HepG2 (cell line): ENCODE measurements around the gene DDAH2. TPM values are rescaled to one million over a fixed set of nuclear protein-coding genes. Genes with fewer than 3 reads are reported as not detected.

Experiments
- ATAC-seq: fragments of 200-7000 bp; cut with Tn5 transposase; 3 replicates; pipeline ENCODE4 v1.9.1; 2020; ENCODE audit warnings: mild to moderate bottlenecking, moderate library complexity
- BruUV-seq: library from RNA; stranded (reverse); fragments of 400-500 nt; replicated peaks from 2 replicates; lab custom pipeline; 2021; lab: Mats Ljungman, UMichigan
- CTCF ChIA-PET: fragments of 300-600 bp; formaldehyde crosslinking; extraction: SDS; loops from one replicate; lab custom pipeline; 2021; ENCODE audit warnings: low total read pairs, inconsistent platforms, low intra/inter-chr PET ratio; lab: Yijun Ruan, JAX
- POLR2A ChIA-PET: fragments of 350-600 bp; sonication (Branson Sonifier 250); formaldehyde crosslinking; loops from one replicate; lab custom pipeline; 2020; ENCODE audit warnings: antibody characterized with exemption, inconsistent platforms; lab: Yijun Ruan, JAX
- DNase-seq: peaks from one replicate; pipeline ENCODE4 v3.0.0-alpha.2; 2015; ENCODE audit warnings: low spot score
- FAIRE-seq: peaks from 3 replicates; lab custom pipeline; 2011; peaks lifted over from hg19 to GRCh38; lab: Jason Lieb, UNC
- H2AFZ ChIP-seq: one replicate; pipeline ENCODE4 v1.6.1; 2011; ENCODE audit warnings: low read length, inconsistent platforms
- H3K27ac ChIP-seq: fragments of 300-600 bp; 3 replicates; pipeline ENCODE4 v1.8.0; 2011; ENCODE audit warnings: mixed run types, mild to moderate bottlenecking, mixed read lengths, low read length, inconsistent platforms; ENCODE audit not compliant: insufficient read depth; ENCODE audit errors: extremely low read length
- H3K27me3 ChIP-seq, 2 experiments: fragments of 200-600 bp in 1 of 2; 2 replicates in 1 of 2; 3 replicates in 1 of 2; pipeline versions ENCODE4 v1.6.0 to v1.8.0; 2011; ENCODE audit warnings: low read length in 2 of 2, mild to moderate bottlenecking in 2 of 2, moderate library complexity in 2 of 2, inconsistent platforms in 1 of 2; ENCODE audit not compliant: insufficient read depth in 2 of 2, control insufficient read depth in 1 of 2
- H3K36me3 ChIP-seq, 2 experiments: fragments of 200-600 bp in 1 of 2; replicated peaks in 1 of 2; 2 replicates in 1 of 2; 3 replicates in 1 of 2; pipeline versions ENCODE4 v1.5.1 to v1.8.0; 2011; ENCODE audit warnings: low read length in 2 of 2, inconsistent platforms in 1 of 2; ENCODE audit not compliant: insufficient read depth in 2 of 2, control insufficient read depth in 1 of 2
- H3K4me1 ChIP-seq: 2 replicates; pipeline ENCODE4 v1.5.1; 2012; ENCODE audit warnings: low read length, inconsistent platforms; ENCODE audit not compliant: insufficient read depth
- H3K4me2 ChIP-seq: 2 replicates; pipeline ENCODE4 v1.6.0; 2011; ENCODE audit warnings: low read depth, low read length, inconsistent platforms
- H3K4me3 ChIP-seq, 3 experiments: fragments of 200-600 bp in 1 of 3; sonication (generic), shearing (Covaris generic) in 1 of 3; replicated peaks in 1 of 3; 2 replicates each; pipeline ENCODE4 v1.5.1; 2011 to 2016; ENCODE audit warnings: low read length in 3 of 3, inconsistent platforms in 2 of 3, low read depth in 2 of 3, mild to moderate bottlenecking in 2 of 3, control low read depth in 1 of 3, mixed read lengths in 1 of 3; ENCODE audit not compliant: insufficient read depth in 1 of 3
- H3K79me2 ChIP-seq: one replicate; pipeline ENCODE4 v1.6.1; 2011; ENCODE audit warnings: low read length, inconsistent platforms; ENCODE audit not compliant: insufficient read depth
- H3K9ac ChIP-seq: 2 replicates; pipeline ENCODE4 v1.6.0; 2011; ENCODE audit warnings: mild to moderate bottlenecking, low read depth, low read length, inconsistent platforms; ENCODE audit not compliant: insufficient read depth
- H3K9me3 ChIP-seq: 2 replicates; pipeline ENCODE4 v1.5.1; 2012; ENCODE audit warnings: mild to moderate bottlenecking, low read length
- H4K20me1 ChIP-seq: 2 replicates; pipeline ENCODE4 v1.6.0; 2011; ENCODE audit warnings: inconsistent platforms, mild to moderate bottlenecking, low read length, moderate library complexity; ENCODE audit not compliant: insufficient read depth
- AGO2 ChIP-seq: fragments of 200-400 bp; formaldehyde crosslinking; optimal IDR thresholded peaks from 2 replicates; pipeline ENCODE3; 2017; ENCODE audit warnings: mild to moderate bottlenecking, low read depth, low read length, moderate library complexity
- ARNT ChIP-seq: fragments of 450-650 bp; IDR thresholded peaks from 2 replicates; pipeline ENCODE4 v1.6.1; 2017
- ELF3 ChIP-seq: IDR thresholded peaks from 2 replicates; pipeline ENCODE4 v1.6.1; 2016; ENCODE audit warnings: missing genetic modification reagents, missing compliant biosample characterization
- HNRNPL ChIP-seq: fragments of 200-400 bp; formaldehyde crosslinking; IDR thresholded peaks from 2 replicates; pipeline ENCODE4 v1.6.1; 2017; ENCODE audit warnings: mild to moderate bottlenecking, low read depth, low read length
- ISL2 ChIP-seq: sonication (generic); formaldehyde crosslinking; IDR thresholded peaks from 2 replicates; pipeline ENCODE4 v1.5.0; 2020; ENCODE audit warnings: missing genetic modification reagents
- MAFK ChIP-seq, 2 experiments: IDR thresholded peaks in 1 of 2; conservative IDR thresholded peaks in 1 of 2; 2 replicates each; pipeline ENCODE4 v1.6.1; 2011; ENCODE audit warnings: improper control_type of control experiment in 2 of 2, low read length in 2 of 2
- NFE2L1 ChIP-seq: sonication (generic); formaldehyde crosslinking; IDR thresholded peaks from 2 replicates; pipeline ENCODE4 v1.4.0; 2020; ENCODE audit warnings: missing genetic modification reagents, mild to moderate bottlenecking, borderline replicate concordance
- POLR2AphosphoS5 ChIP-seq: IDR thresholded peaks from 2 replicates; pipeline ENCODE4 v1.6.1; 2012; ENCODE audit warnings: low read depth, low read length
- REL ChIP-seq: sonication (generic); formaldehyde crosslinking; conservative IDR thresholded peaks from 2 replicates; pipeline ENCODE4 v1.8.0; 2022; ENCODE audit warnings: mild to moderate bottlenecking, missing genetic modification reagents, moderate library complexity
- SOX5 ChIP-seq: IDR thresholded peaks from 2 replicates; pipeline ENCODE4 v1.6.1; 2016; ENCODE audit warnings: borderline replicate concordance
- SRSF9 ChIP-seq: fragments of 200-400 bp; formaldehyde crosslinking; IDR thresholded peaks from 2 replicates; pipeline ENCODE4 v1.6.1; 2018; ENCODE audit warnings: borderline replicate concordance, mild to moderate bottlenecking, low read depth, low read length; ENCODE audit not compliant: insufficient read depth, poor library complexity, severe bottlenecking
- STAG1 ChIP-seq: sonication (generic); formaldehyde crosslinking; IDR thresholded peaks from 2 replicates; pipeline ENCODE4 v1.4.0; 2020; ENCODE audit warnings: missing genetic modification reagents
- TCF7 ChIP-seq: sonication (generic); IDR thresholded peaks from 2 replicates; pipeline ENCODE4 v1.6.1; 2016; ENCODE audit warnings: antibody characterized with exemption, low read depth
- TOPORS ChIP-seq: sonication (generic); formaldehyde crosslinking; IDR thresholded peaks from 2 replicates; pipeline ENCODE4 v1.8.0; 2023; ENCODE audit warnings: mild to moderate bottlenecking, missing genetic modification reagents
- TSC22D2 ChIP-seq: sonication (generic); formaldehyde crosslinking; IDR thresholded peaks from 2 replicates; pipeline ENCODE4 v1.5.1; 2020; ENCODE audit warnings: missing genetic modification reagents, mild to moderate bottlenecking, borderline replicate concordance
- ZBTB7A ChIP-seq: sonication (generic); formaldehyde crosslinking; IDR thresholded peaks from 2 replicates; pipeline ENCODE4 v1.8.0; 2022; ENCODE audit warnings: mild to moderate bottlenecking, missing genetic modification reagents
- ZNF557 ChIP-seq: sonication (generic); formaldehyde crosslinking; IDR thresholded peaks from 2 replicates; pipeline ENCODE4 v1.4.0; 2020; ENCODE audit warnings: missing genetic modification reagents
- ZNF569 ChIP-seq: sonication (generic); formaldehyde crosslinking; IDR thresholded peaks from 2 replicates; pipeline ENCODE4 v1.5.0; 2020; ENCODE audit warnings: mild to moderate bottlenecking, missing genetic modification reagents, moderate library complexity, borderline replicate concordance
- WGBS: methylation state at CpG from one replicate; pipeline ENCODE4 v1.1.6; 2017; ENCODE audit warnings: low lambda C conversion rate; 5-methylcytosine and 5-hydroxymethylcytosine counted together
- in situ Hi-C: cut with HindIII; loops from 2 replicates; pipeline ENCODE4 v1.10.0; 2017; ENCODE audit warnings: low pct_unique_long_range_greater_than_20kb; ENCODE audit not compliant: extremely low pct_ligation_motif_present
- intact Hi-C: fragments of 100-400 bp; cut with micrococcal nuclease; formaldehyde crosslinking; loops from one replicate; pipeline ENCODE4 v1.10.0; 2022; ENCODE audit not compliant: unreplicated experiment
- polyA plus RNA-seq, 8 experiments: library from polyadenylated mRNA; depleted of rRNA in 3 of 8; stranded (reverse) in 7 of 8; unstranded in 1 of 8; fragments of >200 nt; fragmentation: Illumina TruSeq in 4 of 8; extraction: Trizol in 4 of 8; gene quantifications; 2 replicates each; pipeline versions ENCODE4 v1.2.1 to v1.2.3, GENCODE V29; 2011 to 2016; ENCODE audit warnings: low read depth in 4 of 8, missing spikeins in 1 of 8, mixed read lengths in 1 of 8; ENCODE audit not compliant: insufficient read depth in 1 of 8
- total RNA-seq, 5 experiments: library from RNA; depleted of rRNA; stranded (reverse); fragments of >200 nt; fragmentation: Illumina TruSeq; extraction: Trizol; gene quantifications; 2 replicates each; pipeline ENCODE4 v1.2.3, GENCODE V29; 2016; ENCODE audit warnings: low read depth in 1 of 5
- TF ChIP-seq, protein P1 (sequence below): sonication (generic); formaldehyde crosslinking; IDR thresholded peaks from 2 replicates; pipeline ENCODE4 v1.8.1; 2023; ENCODE audit warnings: mild to moderate bottlenecking, missing genetic modification reagents, borderline replicate concordance

DDAH2 gene
- total and polyA plus RNA-seq, 2 of the 13 experiments (the other 11 are each of a cell fraction or from before 2014, with no cell fraction given): 16.4 to 21.1 TPM

DNA sequence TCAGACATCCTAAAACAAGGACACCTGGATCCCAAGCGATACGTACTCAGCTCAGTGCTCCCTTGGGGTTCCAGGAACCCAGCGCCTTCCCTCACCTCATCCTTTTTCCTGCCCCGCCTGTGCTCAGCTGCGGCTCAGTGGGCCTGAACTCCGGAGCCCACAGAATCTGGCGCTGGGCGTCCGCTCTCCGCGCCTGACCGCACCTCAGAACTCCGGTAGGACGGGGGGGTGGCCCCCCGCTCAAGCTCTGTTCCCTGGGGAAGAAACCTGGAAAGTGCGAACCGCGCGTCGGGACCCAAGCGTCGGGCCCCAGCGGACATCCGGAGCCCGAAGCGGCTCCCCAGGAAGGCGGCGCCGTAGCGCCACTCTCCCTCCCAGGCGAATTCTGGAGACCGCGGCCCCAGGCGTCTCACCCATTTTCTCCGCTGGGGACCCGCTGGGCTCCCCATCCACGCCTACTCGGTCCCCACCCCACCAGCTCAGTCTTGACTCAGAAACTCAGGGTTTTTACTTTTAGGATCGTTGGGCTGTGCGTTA is 47.9 kb downstream of the DDAH2 start (continued):
- TF ChIP-seq ZNF569: no peak
- TF ChIP-seq AGO2: peak; percentile 40
- TF ChIP-seq TSC22D2 (CRISPR knock-in tag): no peak
- no peak for TF ChIP-seq HNRNPL
- no peak for TF ChIP-seq ARNT
- TF ChIP-seq, protein P1, sequence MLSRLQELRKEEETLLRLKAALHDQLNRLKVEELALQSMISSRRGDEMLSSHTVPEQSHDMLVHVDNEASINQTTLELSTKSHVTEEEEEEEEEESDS (CRISPR knock-in tag): no peak
- TF ChIP-seq STAG1 (CRISPR knock-in tag): no peak
- no peak for TF ChIP-seq ISL2 (CRISPR knock-in tag)
- TF ChIP-seq ZBTB7A (CRISPR knock-in tag): no peak
- no peak for TF ChIP-seq NFE2L1 (CRISPR knock-in tag)
- TF ChIP-seq REL: no peak
- TF ChIP-seq, all 625 proteins: peak for 8

DNA sequence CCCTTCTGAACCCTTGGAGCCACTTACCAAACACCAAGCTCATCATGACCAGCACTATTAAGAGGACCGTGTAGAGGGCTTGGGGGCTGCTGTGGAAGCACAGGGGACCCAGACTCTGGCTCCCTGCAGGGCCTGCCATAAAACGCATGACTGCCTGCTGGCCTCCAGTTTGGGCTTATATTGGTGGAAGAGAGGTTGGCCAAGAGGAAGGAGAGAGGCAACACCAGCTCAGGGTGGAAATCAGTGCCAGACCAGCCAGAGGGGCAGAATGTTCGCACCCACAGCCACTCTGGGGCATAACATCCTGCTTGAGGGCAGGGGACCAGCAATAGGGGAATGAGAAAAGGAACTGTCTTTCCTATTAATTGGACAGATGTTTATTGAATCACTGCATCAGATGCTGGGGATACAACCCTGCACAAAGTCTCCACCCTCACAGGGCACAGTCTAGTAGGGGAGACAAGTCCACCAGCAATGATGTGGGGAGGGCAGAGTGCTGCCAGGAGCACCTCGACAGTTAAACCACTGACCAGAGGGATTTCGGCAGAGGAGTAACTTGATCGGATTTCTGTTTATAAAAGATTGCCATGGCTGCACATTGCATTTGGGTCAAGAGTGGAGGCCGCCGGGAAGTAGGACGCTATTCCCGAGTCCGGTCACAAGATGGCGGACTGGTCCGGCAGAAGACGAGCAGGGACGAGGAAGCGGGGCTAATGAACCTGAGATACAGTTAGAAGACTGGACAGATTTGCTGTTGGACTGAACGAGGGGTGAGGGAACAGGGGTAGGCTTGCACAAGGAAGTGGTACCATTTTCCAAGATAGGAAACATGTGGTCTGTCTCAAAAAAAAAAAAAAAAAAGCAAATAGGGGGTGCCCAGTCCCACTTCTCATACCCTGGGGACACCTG is 48.6 kb downstream of the DDAH2 start, which contains the start of gene LY6G5C:
Gene LY6G5C (minus strand): TSS at position 842 of the 909 bp plus-strand sequence. CDS start 694 bp downstream, at position 148.
- intact Hi-C loops: loop anchor here (1.0 to 5.0 kb wide), 5 partner anchors 22 to 150 kb away; partner anchors contain the start of genes ABHD16A and LY6G6D
- Histone ChIP-seq H3K36me3 (no peaks in the 10 kb centered on the region), H3K79me2 (no peaks in the 10 kb centered on the region), H2AFZ (no peak within 1 kb of the TSS), H3K9ac (peak within 1 kb of the TSS; percentile 29; the same call in 1 of the 2 replicates), H3K4me3 (peak within 1 kb of the TSS in 1 of 3 experiments; percentile 22; a peak in 1 of 6 replicates), H4K20me1 (no peaks in the 10 kb centered on the region), H3K4me1 (peaks cover 26% of the 10 kb centered on the region), H3K9me3 (no peaks in the 10 kb centered on the region), H3K27ac (no peak within 1 kb of the TSS), H3K27me3 (no peaks in the 10 kb centered on the region), H3K4me2 (peak within 1 kb of the TSS; percentile 63)
- ATAC-seq (peak; percentile 67), DNase-seq (peak; percentile 72), FAIRE-seq (peak; percentile 92)
- ChIA-PET POLR2A (interaction anchor here (0.6 to 1.9 kb wide), 6 partner anchors 9 to 169 kb away, joined by 3 to 5 read pairs (median 4); partner anchors contain the start of genes ABHD16A and HSPA1B), CTCF (interaction anchor here (0.7 to 3.9 kb wide), 8 partner anchors 9 to 437 kb away, joined by 3 to 30 read pairs (median 3); partner anchors contain the start of gene DDAH2)
- in situ Hi-C loops: loop anchor here (5.0 kb wide), 1 partner anchor 87 kb away; no protein-coding TSS in a partner anchor
- WGBS: 12% methylated on average over 17 of the region's 17 CpGs
- no TSS peak for BruUV-seq
- no peak for TF ChIP-seq SRSF9
- no peak for TF ChIP-seq ZNF557
- no peak for TF ChIP-seq POLR2AphosphoS5
- no peak for TF ChIP-seq TCF7
- TF ChIP-seq MAFK (conservative IDR thresholded peaks at IDR 0.05 in 1 of 2, IDR thresholded peaks at IDR 0.05 in 1 of 2; ENCODE audit: low read length in 2 of 2): peak in 1 of 2 experiments; percentile 15; a peak in 1 of 4 replicates
- TF ChIP-seq TOPORS: no peak
- TF ChIP-seq ELF3 (CRISPR knock-in tag): peak; percentile 89
- TF ChIP-seq SOX5 (CRISPR knock-in tag): no peak
